Measurements from ENCODE around the gene PHGDH. TPM values are rescaled to one million over a fixed set of nuclear protein-coding genes. Genes with fewer than 3 reads are reported as not detected.
A peak's percentile ranks its signal among the peaks of the same experiment; 100 is the strongest.

The PHGDH gene
- total and polyA plus RNA-seq, 2 experiments from 2014 or later: 257 to 298 TPM

- WGBS, 2 experiments (ENCODE audit: low coverage in 1 of 2, low lambda C conversion rate in 2 of 2, missing lambda C conversion rate in 2 of 2): 13 to 15% methylated on average over 16 of the region's 16 CpGs
- in situ Hi-C loops (cut with MboI): no loop called here
- no peaks in the 10 kb centered on the region for H3K36me3 ChIP-seq (ENCODE audit: low read depth)
- peak; percentile 85 for DNase-seq
- TF ChIP-seq EZH2phosphoT487 (IDR thresholded peaks at IDR 0.05; ENCODE audit: insufficient read depth, low read depth) (no peak), EZH2 (IDR thresholded peaks at IDR 0.05; ENCODE audit: insufficient read depth, poor library complexity, severe bottlenecking) (no peak)
- peaks cover 32% of the 10 kb centered on the region for H3K4me1 ChIP-seq (ENCODE audit: insufficient read depth)
- H2AFZ ChIP-seq: peak overlapping the region; percentile 89
- no peaks in the 10 kb centered on the region for H3K27me3 ChIP-seq (replicated peaks; ENCODE audit: insufficient read depth)
- no peaks in the 10 kb centered on the region for H3K9me2 ChIP-seq (ENCODE audit: insufficient read depth)
- H4K20me1 ChIP-seq (ENCODE audit: insufficient read depth): no peaks in the 10 kb centered on the region
- peaks cover 32% of the 10 kb centered on the region for H3F3A ChIP-seq (ENCODE audit: insufficient read depth)
- no peaks in the 10 kb centered on the region for H3K79me2 ChIP-seq (ENCODE audit: insufficient read depth)
- no peaks in the 10 kb centered on the region for H3K9me3 ChIP-seq (ENCODE audit: low read depth)
- H3K4me3 ChIP-seq: peak overlapping the region; percentile 77
- H3K27ac ChIP-seq: peak overlapping the region; percentile 83
- H3K9ac ChIP-seq: peak overlapping the region; percentile 64
- peak overlapping the region; percentile 96 for H3K4me2 ChIP-seq (ENCODE audit: unreplicated experiment)
These were observed 36.1 kb upstream of the PHGDH start for GRCh38 chr1:119675349-119676345.

DNA sequence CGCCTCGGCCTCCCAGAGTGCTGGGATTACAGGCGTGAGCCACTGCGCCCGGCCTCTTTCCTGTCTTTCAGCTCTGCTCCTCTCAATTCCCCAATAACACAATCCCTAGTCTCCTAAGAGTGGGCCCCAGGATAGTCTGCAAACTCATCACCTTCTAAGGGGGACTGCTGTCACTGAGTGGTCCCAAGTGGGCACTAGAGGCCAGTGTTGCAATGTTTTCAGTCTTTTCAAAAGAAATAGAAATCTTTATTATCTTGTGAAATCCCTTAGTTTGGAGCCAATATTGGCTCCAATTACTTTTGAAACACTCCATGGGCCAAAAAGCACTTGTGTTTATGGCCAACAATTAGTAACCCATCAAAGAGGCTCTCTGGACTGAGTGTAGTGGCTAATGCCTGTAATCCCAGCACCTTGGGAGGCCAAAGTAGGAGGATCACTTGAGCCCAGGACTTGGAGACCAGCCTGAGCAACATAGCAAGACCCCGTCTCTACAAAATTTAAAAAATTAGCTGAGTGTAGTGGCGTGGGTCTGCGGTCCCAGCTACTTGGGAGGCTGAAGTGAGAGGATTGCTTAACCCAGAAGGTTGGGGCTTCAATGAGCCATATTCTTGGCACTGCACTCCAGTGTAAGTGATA, 35.0 kb upstream of the PHGDH start:
- no peaks in the 10 kb centered on the region for H3K79me2 ChIP-seq (ENCODE audit: insufficient read depth)
- 56 to 59% methylated on average over 8 of the region's 8 CpGs for WGBS, 2 experiments (ENCODE audit: low coverage in 1 of 2, low lambda C conversion rate in 2 of 2, missing lambda C conversion rate in 2 of 2)
- no peaks in the 10 kb centered on the region for H3K9me3 ChIP-seq (ENCODE audit: low read depth)
- no peaks in the 10 kb centered on the region for H3K9me2 ChIP-seq (ENCODE audit: insufficient read depth)
- H4K20me1 ChIP-seq (ENCODE audit: insufficient read depth): no peaks in the 10 kb centered on the region
- H3K27ac ChIP-seq: no peak overlapping the region
- H3K9ac ChIP-seq: no peak overlapping the region
- H2AFZ ChIP-seq: no peak overlapping the region
- no peak for TF ChIP-seq EZH2phosphoT487 (IDR thresholded peaks at IDR 0.05; ENCODE audit: insufficient read depth, low read depth)
- TF ChIP-seq EZH2 (IDR thresholded peaks at IDR 0.05; ENCODE audit: insufficient read depth, poor library complexity, severe bottlenecking): no peak
- in situ Hi-C loops (cut with MboI): no loop called here
- H3F3A ChIP-seq (ENCODE audit: insufficient read depth): peaks cover 32% of the 10 kb centered on the region
- no peak overlapping the region for H3K4me3 ChIP-seq
- H3K27me3 ChIP-seq (replicated peaks; ENCODE audit: insufficient read depth): no peaks in the 10 kb centered on the region
- peak; percentile 38 for DNase-seq
- no peak overlapping the region for H3K4me2 ChIP-seq (ENCODE audit: unreplicated experiment)
- H3K4me1 ChIP-seq (ENCODE audit: insufficient read depth): peaks cover 32% of the 10 kb centered on the region
- no peaks in the 10 kb centered on the region for H3K36me3 ChIP-seq (ENCODE audit: low read depth)

GRCh38 chr1:119679223-119679622, 32.5 kb upstream of the PHGDH start:
- no peaks in the 10 kb centered on the region for H3K79me2 ChIP-seq (ENCODE audit: insufficient read depth)
- 96 to 100% methylated on average over 1 of the region's 1 CpG for WGBS, 2 experiments (ENCODE audit: low coverage in 1 of 2, low lambda C conversion rate in 2 of 2, missing lambda C conversion rate in 2 of 2)
- H2AFZ ChIP-seq: no peak overlapping the region
- peaks cover 15% of the 10 kb centered on the region for H3F3A ChIP-seq (ENCODE audit: insufficient read depth)
- H3K27me3 ChIP-seq (replicated peaks; ENCODE audit: insufficient read depth): no peaks in the 10 kb centered on the region
- H3K4me1 ChIP-seq (ENCODE audit: insufficient read depth): peaks cover 11% of the 10 kb centered on the region
- no peaks in the 10 kb centered on the region for H3K9me2 ChIP-seq (ENCODE audit: insufficient read depth)
- no peak overlapping the region for H3K27ac ChIP-seq
- no peak for DNase-seq
- H3K9ac ChIP-seq: no peak overlapping the region
- no peak overlapping the region for H3K4me2 ChIP-seq (ENCODE audit: unreplicated experiment)
- no peaks in the 10 kb centered on the region for H4K20me1 ChIP-seq (ENCODE audit: insufficient read depth)
- TF ChIP-seq EZH2phosphoT487 (IDR thresholded peaks at IDR 0.05; ENCODE audit: insufficient read depth, low read depth) (no peak), EZH2 (IDR thresholded peaks at IDR 0.05; ENCODE audit: insufficient read depth, poor library complexity, severe bottlenecking) (no peak)
- in situ Hi-C loops (cut with MboI): no loop called here
- no peaks in the 10 kb centered on the region for H3K36me3 ChIP-seq (ENCODE audit: low read depth)
- H3K4me3 ChIP-seq: no peak overlapping the region
- H3K9me3 ChIP-seq (ENCODE audit: low read depth): no peaks in the 10 kb centered on the region

GRCh38 chr1:119680193-119680592, 31.5 kb upstream of the PHGDH start:
- H3K4me2 ChIP-seq (ENCODE audit: unreplicated experiment): no peak overlapping the region
- in situ Hi-C loops (cut with MboI): no loop called here
- no peak overlapping the region for H3K27ac ChIP-seq
- no peaks in the 10 kb centered on the region for H3K36me3 ChIP-seq (ENCODE audit: low read depth)
- H3K4me3 ChIP-seq: no peak overlapping the region
- H3K79me2 ChIP-seq (ENCODE audit: insufficient read depth): no peaks in the 10 kb centered on the region
- H3K9me2 ChIP-seq (ENCODE audit: insufficient read depth): no peaks in the 10 kb centered on the region
- peaks cover 7% of the 10 kb centered on the region; the same call in 1 of the 2 replicates for H3F3A ChIP-seq (ENCODE audit: insufficient read depth)
- no peaks in the 10 kb centered on the region for H3K27me3 ChIP-seq (replicated peaks; ENCODE audit: insufficient read depth)
- no peaks in the 10 kb centered on the region for H4K20me1 ChIP-seq (ENCODE audit: insufficient read depth)
- no peaks in the 10 kb centered on the region for H3K9me3 ChIP-seq (ENCODE audit: low read depth)
- TF ChIP-seq EZH2 (IDR thresholded peaks at IDR 0.05; ENCODE audit: insufficient read depth, poor library complexity, severe bottlenecking) (no peak), EZH2phosphoT487 (IDR thresholded peaks at IDR 0.05; ENCODE audit: insufficient read depth, low read depth) (no peak)
- peaks cover 2% of the 10 kb centered on the region for H3K4me1 ChIP-seq (ENCODE audit: insufficient read depth)
- 90 to 91% methylated on average over 3 of the region's 3 CpGs for WGBS, 2 experiments (ENCODE audit: low coverage in 1 of 2, low lambda C conversion rate in 2 of 2, missing lambda C conversion rate in 2 of 2)
- no peak for DNase-seq
- H3K9ac ChIP-seq: no peak overlapping the region
- no peak overlapping the region for H2AFZ ChIP-seq

All from GM23248 (cell line).